ENCODE data around the gene RAPH1. TPM values are rescaled to one million over a fixed set of nuclear protein-coding genes. Genes with fewer than 3 reads are reported as not detected.

The RAPH1 gene
- total RNA-seq, 1 experiment from 2014 or later, result 114 TPM

- H3K9me3 ChIP-seq, result no peaks in the 10 kb centered on the region
- H3K36me3 ChIP-seq (ENCODE audit: control insufficient read depth, insufficient read depth, low read length), result peaks cover 2% of the 10 kb centered on the region; the same call in 1 of the 2 replicates
- CTCF ChIA-PET, result no interaction called here
- H3K4me1 Mint-ChIP-seq (ENCODE audit: low read depth, unreplicated experiment), result peaks cover 15% of the 10 kb centered on the region
- BruUV-seq (replicated peaks), result no TSS peak
- H3K27me3 Mint-ChIP-seq (ENCODE audit: insufficient read depth, unreplicated experiment), result no peaks in the 10 kb centered on the region
- no peak for DNase-seq
- peaks cover 43% of the 10 kb centered on the region for H3K36me3 Mint-ChIP-seq (ENCODE audit: insufficient read depth, unreplicated experiment)
- H3K27me3 ChIP-seq (replicated peaks; ENCODE audit: control insufficient read depth, insufficient read depth, low read length), result no peaks in the 10 kb centered on the region
- no peak overlapping the region for H3K4me3 Mint-ChIP-seq (ENCODE audit: unreplicated experiment)
- no peak for TF ChIP-seq CTCF (IDR thresholded peaks at IDR 0.05; ENCODE audit: insufficient read depth in 1 of 2, low read depth in 1 of 2, low read length in 1 of 2, severe bottlenecking in 1 of 2, unreplicated experiment in 1 of 2)
- intact Hi-C loops (cut with micrococcal nuclease; ENCODE audit: unreplicated experiment), result no loop called here
- H3K4me3 ChIP-seq (ENCODE audit: low read depth, low read length), result no peak overlapping the region
- no peak overlapping the region for H3K27ac Mint-ChIP-seq (ENCODE audit: unreplicated experiment)
- POLR2A ChIA-PET, result no interaction called here
- H3K9me3 Mint-ChIP-seq (ENCODE audit: unreplicated experiment), result no peaks in the 10 kb centered on the region
- H3K4me1 ChIP-seq, result no peaks in the 10 kb centered on the region
These were observed 63.8 kb downstream of the RAPH1 start for GRCh38 chr2:203471323-203471722.

GRCh38 chr2:203470371-203470770 is 64.7 kb downstream of the RAPH1 start:
- peaks cover 43% of the 10 kb centered on the region for H3K36me3 Mint-ChIP-seq (ENCODE audit: insufficient read depth, unreplicated experiment)
- H3K9me3 ChIP-seq, result no peaks in the 10 kb centered on the region
- no peaks in the 10 kb centered on the region for H3K27me3 Mint-ChIP-seq (ENCODE audit: insufficient read depth, unreplicated experiment)
- H3K4me3 ChIP-seq (ENCODE audit: low read depth, low read length), result no peak overlapping the region
- no peak overlapping the region for H3K4me3 Mint-ChIP-seq (ENCODE audit: unreplicated experiment)
- CTCF ChIA-PET, result no interaction called here
- POLR2A ChIA-PET, result no interaction called here
- no peak for DNase-seq
- no peaks in the 10 kb centered on the region for H3K9me3 Mint-ChIP-seq (ENCODE audit: unreplicated experiment)
- peaks cover 2% of the 10 kb centered on the region; the same call in 1 of the 2 replicates for H3K36me3 ChIP-seq (ENCODE audit: control insufficient read depth, insufficient read depth, low read length)
- no peak overlapping the region for H3K27ac Mint-ChIP-seq (ENCODE audit: unreplicated experiment)
- H3K4me1 ChIP-seq, result no peaks in the 10 kb centered on the region
- H3K27me3 ChIP-seq (replicated peaks; ENCODE audit: control insufficient read depth, insufficient read depth, low read length), result no peaks in the 10 kb centered on the region
- intact Hi-C loops (cut with micrococcal nuclease; ENCODE audit: unreplicated experiment), result no loop called here
- peaks cover 15% of the 10 kb centered on the region for H3K4me1 Mint-ChIP-seq (ENCODE audit: low read depth, unreplicated experiment)
- TF ChIP-seq CTCF (IDR thresholded peaks at IDR 0.05; ENCODE audit: insufficient read depth in 1 of 2, low read depth in 1 of 2, low read length in 1 of 2, severe bottlenecking in 1 of 2, unreplicated experiment in 1 of 2), result no peak
- no TSS peak for BruUV-seq (replicated peaks)

GRCh38 chr2:203469546-203469945 is 65.6 kb downstream of the RAPH1 start:
- BruUV-seq (replicated peaks), result no TSS peak
- no peak for DNase-seq
- Histone ChIP-seq H3K36me3 (ENCODE audit: control insufficient read depth, insufficient read depth, low read length) (peaks cover 2% of the 10 kb centered on the region; the same call in 1 of the 2 replicates), H3K4me3 (ENCODE audit: low read depth, low read length) (no peak overlapping the region), H3K27me3 (replicated peaks; ENCODE audit: control insufficient read depth, insufficient read depth, low read length) (no peaks in the 10 kb centered on the region), H3K9me3 (no peaks in the 10 kb centered on the region), H3K4me1 (no peaks in the 10 kb centered on the region)
- ChIA-PET CTCF (interaction anchor here (1.4 kb wide), 1 partner anchor 345 kb away, joined by 4 read pairs; no protein-coding TSS in a partner anchor), POLR2A (no interaction called here)
- no peak for TF ChIP-seq CTCF (IDR thresholded peaks at IDR 0.05; ENCODE audit: insufficient read depth in 1 of 2, low read depth in 1 of 2, low read length in 1 of 2, severe bottlenecking in 1 of 2, unreplicated experiment in 1 of 2)
- Mint-ChIP-seq H3K4me3 (ENCODE audit: unreplicated experiment) (no peak overlapping the region), H3K36me3 (ENCODE audit: insufficient read depth, unreplicated experiment) (peaks cover 42% of the 10 kb centered on the region), H3K27me3 (ENCODE audit: insufficient read depth, unreplicated experiment) (no peaks in the 10 kb centered on the region), H3K9me3 (ENCODE audit: unreplicated experiment) (no peaks in the 10 kb centered on the region), H3K4me1 (ENCODE audit: low read depth, unreplicated experiment) (peaks cover 15% of the 10 kb centered on the region), H3K27ac (ENCODE audit: unreplicated experiment) (no peak overlapping the region)
- intact Hi-C loops (cut with micrococcal nuclease; ENCODE audit: unreplicated experiment), result no loop called here

Data from Caco-2 (cell line).